ENCODE results near the gene OVCH2.
"Not testable (repeated sequence)": the region's sequence is repeated elsewhere in the genome, so short reads cannot be mapped to it uniquely, and the experiment has no call there.

The OVCH2 gene, protein sequence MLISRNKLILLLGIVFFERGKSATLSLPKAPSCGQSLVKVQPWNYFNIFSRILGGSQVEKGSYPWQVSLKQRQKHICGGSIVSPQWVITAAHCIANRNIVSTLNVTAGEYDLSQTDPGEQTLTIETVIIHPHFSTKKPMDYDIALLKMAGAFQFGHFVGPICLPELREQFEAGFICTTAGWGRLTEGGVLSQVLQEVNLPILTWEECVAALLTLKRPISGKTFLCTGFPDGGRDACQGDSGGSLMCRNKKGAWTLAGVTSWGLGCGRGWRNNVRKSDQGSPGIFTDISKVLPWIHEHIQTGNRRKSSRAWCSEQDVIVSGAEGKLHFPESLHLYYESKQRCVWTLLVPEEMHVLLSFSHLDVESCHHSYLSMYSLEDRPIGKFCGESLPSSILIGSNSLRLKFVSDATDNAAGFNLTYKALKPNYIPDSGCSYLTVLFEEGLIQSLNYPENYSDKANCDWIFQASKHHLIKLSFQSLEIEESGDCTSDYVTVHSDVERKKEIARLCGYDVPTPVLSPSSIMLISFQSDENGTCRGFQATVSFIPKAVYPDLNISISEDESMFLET

DNA sequence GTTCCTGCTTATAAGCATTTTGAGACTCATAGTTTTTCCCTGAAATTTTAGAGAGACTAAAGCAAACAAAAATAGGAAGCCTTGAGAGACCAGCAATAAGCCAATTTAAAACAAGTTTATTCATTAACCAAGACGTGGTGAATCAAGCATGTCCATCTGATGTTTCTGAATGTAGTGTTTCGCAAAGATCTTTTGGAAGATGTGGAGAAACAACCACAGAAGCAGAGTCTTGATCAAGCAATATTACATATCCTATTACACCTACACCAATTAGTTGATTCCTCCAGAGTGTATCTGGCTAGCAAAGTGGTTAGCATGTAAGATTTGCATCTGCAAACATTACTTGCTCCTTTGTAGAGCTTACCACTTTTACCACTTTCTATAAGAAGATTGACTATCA lies at the start of gene OVCH2:
Gene OVCH2, minus strand, starts transcription at position 101 of the 400 bp plus-strand sequence. Its CDS starts 83 bp downstream, at position 18.
- DNase-seq = no peak

DNA sequence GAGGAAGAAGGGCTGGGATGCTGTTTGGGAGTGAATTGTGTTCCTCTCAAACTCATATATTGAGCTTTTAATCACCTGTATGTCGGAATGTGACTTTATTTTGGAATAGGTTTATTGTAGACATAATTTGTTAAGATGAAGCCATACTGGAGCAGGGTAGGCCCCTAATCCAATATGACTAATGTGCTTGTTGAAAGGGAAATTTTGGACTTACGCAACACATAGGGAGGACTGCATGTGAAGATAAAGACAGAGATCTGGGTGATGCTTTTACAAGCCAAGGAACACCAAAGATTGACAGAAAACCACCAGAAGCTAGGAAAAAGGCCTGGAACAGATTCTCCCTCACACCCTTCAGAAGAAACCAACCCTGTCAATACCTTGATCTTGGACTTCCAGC lies 43.2 kb upstream of the OVCH2 start:
- no peak for DNase-seq

DNA sequence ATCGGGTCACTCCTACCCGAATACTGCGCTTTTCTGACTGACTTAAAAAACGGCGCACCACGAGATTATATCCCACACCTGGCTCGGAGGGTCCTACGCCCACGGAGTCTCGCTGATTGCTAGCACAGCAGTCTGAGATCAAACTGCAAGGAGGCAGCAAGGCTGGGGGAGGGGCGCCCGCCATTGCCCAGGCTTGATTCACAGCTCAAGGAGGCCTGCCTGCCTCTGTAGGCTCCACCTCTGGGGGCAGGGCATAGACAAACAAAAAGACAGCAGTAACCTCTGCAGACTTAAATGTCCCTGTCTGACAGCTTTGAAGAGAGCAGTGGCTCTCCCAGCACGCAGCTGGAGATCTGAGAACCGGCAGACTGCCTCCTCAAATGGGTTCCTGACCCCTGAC lies 28.5 kb upstream of the OVCH2 start:
- DNase-seq = not testable (repeated sequence)

DNA sequence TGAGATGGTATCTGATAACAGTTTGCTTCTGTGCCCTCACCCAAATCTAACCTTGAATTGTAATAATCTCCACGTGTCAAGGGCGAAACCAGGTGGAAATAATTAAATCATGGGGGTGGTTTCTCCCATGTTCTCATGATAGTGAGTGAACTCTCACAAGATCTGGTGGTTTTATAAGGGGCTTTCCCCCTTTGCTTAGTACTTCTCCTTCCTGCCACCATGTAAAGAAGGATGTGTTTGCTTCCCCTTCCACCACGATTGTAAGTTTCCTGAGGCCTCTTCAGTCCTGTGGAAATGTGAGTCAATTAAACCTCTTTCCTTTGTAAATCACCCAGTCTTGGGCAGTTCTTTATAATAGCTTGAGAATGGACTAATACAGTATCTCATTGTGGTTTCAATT lies 8.5 kb upstream of the OVCH2 start:
- no peak for DNase-seq

- DNase-seq = no peak
Measured at GRCh38 chr11:7703740-7704139, 2.5 kb downstream of the OVCH2 start.

DNA sequence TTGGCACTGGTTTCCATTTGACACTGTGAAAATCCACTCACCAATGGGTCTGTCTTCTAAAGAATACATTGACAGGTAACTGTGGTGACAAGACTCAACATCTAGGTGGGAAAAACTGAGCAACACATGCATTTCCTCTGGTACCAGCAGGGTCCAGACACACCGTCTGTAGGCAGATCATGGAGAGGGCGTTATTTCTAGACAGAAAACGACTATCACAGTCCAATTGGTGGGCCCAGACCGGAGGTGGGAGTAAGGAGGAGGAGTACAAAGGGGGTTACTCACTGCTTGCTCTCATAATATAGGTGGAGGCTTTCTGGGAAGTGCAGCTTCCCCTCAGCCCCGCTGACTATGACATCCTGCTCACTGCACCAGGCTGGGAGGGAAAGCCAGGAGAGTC lies 9.9 kb downstream of the OVCH2 start:
- no peak for DNase-seq

GRCh38 chr11:7694235-7694634 lies 12.0 kb downstream of the OVCH2 start:
- no peak for DNase-seq

GRCh38 chr11:7692426-7692825 lies 13.9 kb downstream of the OVCH2 start:
- DNase-seq = no peak

DNA sequence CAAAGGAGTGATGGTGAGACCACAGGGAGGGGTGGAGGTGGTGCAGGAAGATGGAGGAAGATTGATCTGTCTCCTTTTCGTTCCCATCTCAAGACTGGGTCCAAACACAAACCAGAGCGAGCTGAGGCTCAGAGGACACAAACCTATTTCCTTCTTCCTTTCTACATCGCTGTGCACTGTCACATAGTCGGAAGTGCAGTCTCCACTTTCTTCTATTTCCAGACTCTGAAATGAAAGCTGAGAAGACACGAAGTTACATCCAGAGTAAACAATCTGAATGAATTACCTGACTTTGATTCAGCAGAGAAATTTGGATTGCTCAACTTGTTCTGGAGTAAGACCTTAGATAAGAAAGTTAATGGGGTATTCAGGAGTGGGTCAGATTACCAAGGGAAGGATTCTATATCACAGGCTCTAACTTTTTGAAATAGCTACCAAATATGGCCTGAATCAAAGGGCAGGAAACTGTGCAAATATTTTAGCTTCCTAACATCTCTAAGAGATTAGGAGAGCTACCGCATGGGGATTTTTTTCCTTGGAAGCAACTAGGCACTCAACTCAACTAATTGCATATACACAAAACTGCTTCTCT lies 14.4 kb downstream of the OVCH2 start:
- no peak for DNase-seq

GRCh38 chr11:7690648-7691047 lies 15.6 kb downstream of the OVCH2 start:
- no peak for DNase-seq

- DNase-seq = no peak
Measured at GRCh38 chr11:7689239-7689638, 17.0 kb downstream of the OVCH2 start.

DNA sequence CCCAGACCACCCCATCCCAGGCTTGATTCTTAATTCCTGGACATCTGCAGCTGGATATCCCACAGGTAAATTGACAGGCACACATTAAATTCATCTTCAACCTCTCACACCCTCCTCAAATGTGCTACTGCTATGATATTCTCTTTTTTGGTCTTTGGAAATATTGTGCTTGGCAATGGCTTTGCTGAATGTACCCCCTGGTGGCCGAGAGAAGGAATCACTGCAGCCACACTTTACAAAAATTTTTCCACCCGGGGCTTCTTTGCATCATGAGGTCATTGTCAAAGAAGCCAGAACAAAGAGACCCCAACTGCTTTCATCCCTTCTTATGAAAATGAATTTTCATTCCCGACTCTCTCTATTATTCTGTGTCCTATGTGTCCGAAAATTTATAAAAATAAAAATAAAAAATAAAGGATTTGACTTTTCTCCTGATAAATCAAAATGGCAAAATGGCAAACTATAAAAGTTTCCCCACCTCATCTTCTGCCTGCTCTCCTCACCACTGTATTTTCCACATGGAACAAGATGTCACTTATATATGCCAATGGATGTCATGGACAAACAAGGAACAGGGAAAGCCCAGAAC lies 17.9 kb downstream of the OVCH2 start:
- DNase-seq = no peak

DNA sequence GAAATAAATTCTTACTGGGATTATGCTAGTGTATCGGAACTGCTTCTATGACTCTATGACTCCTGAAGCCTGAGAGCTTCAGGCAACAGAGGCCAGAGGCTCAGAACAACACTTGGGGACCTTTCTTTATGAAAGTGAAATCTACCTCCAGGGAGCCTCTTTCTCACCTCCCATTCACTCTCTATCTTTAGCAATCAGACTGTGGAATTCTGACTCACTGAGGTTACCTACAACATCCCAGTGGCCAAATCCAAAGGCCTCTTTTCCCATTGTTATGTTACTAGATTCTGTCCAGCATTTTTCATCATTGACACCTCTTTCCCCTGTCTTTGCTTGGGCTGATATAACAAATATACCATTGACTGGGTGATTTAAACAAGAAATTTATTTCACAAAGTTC lies 18.9 kb downstream of the OVCH2 start:
- no peak for DNase-seq

DNA sequence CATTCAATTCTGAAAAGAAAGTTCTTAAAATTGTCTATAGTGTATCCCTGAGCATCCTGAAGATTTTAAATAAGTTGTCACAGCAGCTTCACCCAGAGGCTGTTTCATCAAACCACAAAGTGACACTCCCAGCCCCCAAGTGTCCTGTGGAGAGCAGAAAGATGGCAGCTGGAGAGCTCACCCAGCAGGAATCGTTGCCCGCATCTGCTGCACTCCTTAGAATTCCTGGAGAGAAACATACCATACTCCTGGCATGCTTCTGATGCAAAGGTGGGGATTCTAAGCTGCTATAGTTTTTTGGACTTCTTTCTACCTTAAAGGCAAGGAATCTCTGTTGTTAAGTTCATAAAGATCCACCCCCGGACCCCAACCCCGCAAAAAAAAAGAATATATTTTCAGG lies 19.5 kb downstream of the OVCH2 start:
- no peak for DNase-seq

DNA sequence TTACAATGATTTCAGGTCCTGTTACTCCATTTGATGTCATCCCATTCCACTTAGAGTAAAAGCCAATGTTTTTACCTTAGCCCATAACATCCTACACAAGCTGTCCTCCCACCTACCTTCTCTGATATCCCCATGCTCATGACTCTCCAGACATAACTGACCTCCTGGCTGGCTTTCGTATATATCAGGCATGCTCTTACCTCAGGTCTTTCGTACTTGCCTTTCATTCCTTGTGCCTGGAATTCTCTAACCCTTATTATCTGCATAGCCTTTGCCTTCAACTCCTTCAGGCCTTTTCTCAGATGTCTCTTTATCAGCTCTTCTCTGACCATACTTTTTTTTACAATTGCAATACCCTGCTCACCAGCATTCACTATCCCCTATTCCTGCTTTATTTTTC lies 22.7 kb downstream of the OVCH2 start:
- no peak for DNase-seq

DNA sequence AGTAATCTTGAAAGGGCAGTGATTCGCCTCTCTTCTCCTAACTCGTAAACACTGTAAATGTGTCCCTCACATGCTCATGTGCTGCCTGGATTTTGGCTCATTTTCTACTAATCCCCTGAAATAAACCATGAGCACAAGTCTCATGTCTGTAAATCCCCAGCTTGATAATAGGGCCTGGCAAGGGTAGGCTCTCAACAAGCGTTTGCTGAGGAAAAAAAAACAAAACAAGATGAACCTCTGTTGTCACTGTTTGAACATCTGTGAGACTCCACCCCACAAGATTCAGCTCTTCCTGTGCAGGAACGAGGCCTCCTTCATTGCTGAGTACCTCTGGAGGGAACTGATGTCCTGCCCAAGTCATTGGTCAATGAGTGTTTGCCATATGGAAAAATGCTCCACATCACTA lies 28.5 kb downstream of the OVCH2 start:
- no peak for DNase-seq

DNA sequence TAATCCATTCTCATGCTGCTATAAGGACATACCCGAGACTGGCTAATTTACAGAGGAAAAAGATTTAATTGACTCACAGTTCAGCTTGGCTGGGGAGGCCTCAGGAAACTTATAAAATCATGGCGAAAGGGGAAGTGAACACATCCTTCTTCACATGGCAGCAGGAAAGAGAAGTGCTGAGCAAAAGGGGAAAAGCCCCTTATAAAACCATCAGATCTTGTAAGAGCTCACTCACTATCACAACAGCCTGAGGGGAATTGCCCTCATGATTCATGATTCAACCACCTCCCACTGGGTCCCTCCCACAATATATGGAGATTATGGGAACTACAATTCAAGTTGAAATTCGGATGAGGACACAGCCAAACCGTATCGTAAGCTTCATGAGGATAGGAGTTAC lies 29.2 kb downstream of the OVCH2 start:
- no peak for DNase-seq

GRCh38 chr11:7675631-7676030 lies 30.6 kb downstream of the OVCH2 start:
- no peak for DNase-seq

DNA sequence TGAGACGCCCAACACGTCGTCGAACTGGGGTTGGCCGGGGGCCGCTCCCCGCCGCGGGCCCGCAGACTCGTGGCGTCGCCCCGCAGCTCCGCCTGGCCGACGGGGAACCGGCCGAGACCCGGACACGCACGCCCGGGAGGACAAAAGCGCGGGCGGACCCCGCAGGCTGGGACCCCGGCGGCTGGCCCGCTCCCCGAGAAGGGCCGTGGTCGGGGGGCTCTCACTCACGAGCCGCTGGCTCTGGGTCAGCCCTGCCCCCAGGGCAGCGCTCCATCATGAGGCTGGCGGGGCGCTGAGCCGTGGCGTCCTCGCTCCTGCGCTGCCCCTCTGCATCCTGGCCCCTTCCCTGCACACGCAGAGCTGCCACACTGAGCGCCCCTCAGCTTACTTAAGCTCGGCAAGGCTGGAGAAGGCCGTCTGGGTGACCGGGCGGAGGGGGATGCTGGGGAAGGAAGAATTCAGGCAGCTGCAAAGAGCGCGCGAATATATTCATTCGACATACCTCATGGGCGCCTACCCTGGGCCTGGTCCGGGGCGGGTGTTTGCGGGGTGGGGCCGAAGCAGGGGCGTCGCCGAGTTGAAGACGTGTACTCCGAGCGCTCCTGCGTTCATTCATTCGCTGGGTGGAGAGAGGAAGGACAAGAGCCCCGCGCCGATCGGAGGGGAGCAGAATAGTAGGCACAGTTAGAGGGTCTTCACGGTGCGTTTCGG lies 32.4 kb downstream of the OVCH2 start:
- DNase-seq = peak; percentile 74

DNA sequence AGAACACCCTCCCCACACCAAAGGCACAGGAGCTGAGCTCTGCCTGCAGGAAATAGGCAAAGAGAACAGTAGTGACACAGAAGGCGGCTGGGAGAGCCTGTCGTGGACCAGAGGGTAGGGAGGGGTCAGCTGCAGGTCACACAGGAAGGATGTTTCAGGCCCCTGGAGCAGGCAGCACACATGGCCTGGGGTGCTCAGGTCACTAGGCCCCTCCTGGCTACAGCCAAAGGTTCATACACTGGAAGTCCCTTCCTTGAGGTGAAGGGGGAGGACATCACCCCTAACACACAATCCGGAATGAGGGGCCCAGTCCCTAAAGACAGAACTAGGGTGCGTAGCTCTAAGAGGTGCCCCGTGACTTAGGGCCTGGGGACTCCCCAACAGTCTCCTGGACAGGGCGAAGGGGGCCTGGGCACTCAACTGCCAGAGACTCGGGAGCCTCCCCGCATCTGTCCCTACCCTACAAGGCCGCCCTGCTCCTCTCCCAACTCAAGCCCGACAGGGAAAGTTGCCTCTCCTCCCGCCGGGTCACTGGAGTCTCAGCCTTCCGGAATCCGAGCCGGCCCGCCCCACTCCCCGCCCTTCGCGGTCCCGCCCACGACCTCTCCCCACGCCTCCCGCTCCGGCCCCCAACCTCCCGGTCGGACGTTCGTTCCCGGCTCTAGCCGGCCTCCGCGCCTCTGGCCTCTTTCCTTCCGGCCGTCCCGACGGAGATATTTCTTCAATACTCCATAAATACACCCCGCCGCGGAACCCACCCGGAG lies 33.1 kb downstream of the OVCH2 start, which contains the start of gene CYB5R2:
Gene CYB5R2, minus strand, starts transcription at position 541 of the 764 bp plus-strand sequence. CDS start 675 bp downstream, outside the sequence.
- DNase-seq = peak; percentile 88

DNA sequence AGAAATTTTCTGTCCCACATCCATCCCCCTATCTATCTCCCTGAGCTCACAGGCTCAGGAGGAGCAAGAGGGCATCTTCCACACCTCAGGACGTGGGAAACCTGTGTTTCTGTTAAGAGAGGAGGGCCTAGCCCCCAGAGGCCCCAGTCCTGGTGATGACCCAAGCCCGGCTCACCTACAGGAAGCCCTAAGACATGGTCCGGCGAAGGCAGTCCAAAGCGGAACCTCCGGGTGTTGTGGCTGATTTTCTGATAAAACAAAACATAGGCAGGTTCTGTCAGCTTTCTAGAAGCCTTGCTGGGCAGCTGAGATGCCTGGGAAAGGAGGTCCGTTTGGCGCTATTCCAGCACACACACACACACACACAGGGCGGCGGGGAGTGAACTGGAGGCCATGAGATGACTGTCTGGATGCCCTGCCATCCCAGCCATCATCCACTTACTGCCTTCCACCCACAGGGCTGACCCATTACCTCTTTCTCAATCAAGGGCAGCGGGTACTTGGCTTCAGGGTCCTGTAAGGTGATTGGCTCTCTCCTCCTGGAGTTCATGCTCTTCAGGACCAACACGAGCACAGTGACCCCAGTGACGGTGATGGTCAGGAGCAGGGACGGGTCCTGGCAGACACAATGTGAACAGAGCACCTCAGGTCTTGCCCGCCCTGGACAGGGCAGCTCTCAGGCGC lies 33.9 kb downstream of the OVCH2 start:
- no peak for DNase-seq

Data from right hindlimb (tissue), 1 donor.